HepG2 (cell line): Measurements from ENCODE around the gene DNAAF6.

Source experiments
- CAMTA2 ChIP-seq: sonication (generic); formaldehyde crosslinking; IDR thresholded peaks from 2 replicates; pipeline ENCODE4 v1.4.0; 2020; ENCODE audit warnings: mild to moderate bottlenecking, missing genetic modification reagents, borderline replicate concordance
- CREB1 ChIP-seq, 2 experiments: fragments of 450-650 bp in 1 of 2; IDR thresholded peaks; 2 replicates each; pipeline ENCODE4 v1.6.1; 2016 to 2017; ENCODE audit warnings: control low read depth in 1 of 2, mild to moderate bottlenecking in 1 of 2, missing compliant biosample characterization in 1 of 2, missing genetic modification characterization in 1 of 2
- SMARCC2 ChIP-seq: fragments of 450-650 bp; IDR thresholded peaks from 2 replicates; pipeline ENCODE4 v1.6.1; 2017; ENCODE audit warnings: antibody characterized with exemption, mild to moderate bottlenecking
- SRF ChIP-seq: IDR thresholded peaks from 2 replicates; pipeline ENCODE4 v1.6.1; 2011; ENCODE audit warnings: mild to moderate bottlenecking, low read depth, low read length, moderate library complexity
- ZNF292 ChIP-seq: sonication (generic); formaldehyde crosslinking; IDR thresholded peaks from 2 replicates; pipeline ENCODE4 v1.8.1; 2022; ENCODE audit warnings: mild to moderate bottlenecking, low read depth, missing genetic modification reagents, borderline replicate concordance
- ZNF629 ChIP-seq: sonication (generic); formaldehyde crosslinking; conservative IDR thresholded peaks from 2 replicates; pipeline ENCODE4 v1.5.0; 2020; ENCODE audit warnings: missing genetic modification reagents
- ZNF720 ChIP-seq: sonication (generic); formaldehyde crosslinking; IDR thresholded peaks from 2 replicates; pipeline ENCODE4 v1.4.0; 2020; ENCODE audit warnings: missing genetic modification reagents
- TF ChIP-seq, protein P1 (sequence below): sonication (generic); formaldehyde crosslinking; IDR thresholded peaks from 2 replicates; pipeline ENCODE4 v1.5.1; 2020; ENCODE audit warnings: mild to moderate bottlenecking, missing genetic modification reagents, moderate library complexity
- TF ChIP-seq, protein P2 (sequence below): sonication (generic); formaldehyde crosslinking; conservative IDR thresholded peaks from 2 replicates; pipeline ENCODE4 v1.4.0; 2020; ENCODE audit warnings: mild to moderate bottlenecking, missing genetic modification reagents, moderate library complexity
- TF ChIP-seq, protein P3 (sequence below): sonication (generic); formaldehyde crosslinking; IDR thresholded peaks from 2 replicates; pipeline ENCODE4 v1.5.0; 2020; ENCODE audit warnings: mild to moderate bottlenecking, missing genetic modification reagents, moderate library complexity
- TF ChIP-seq, protein P4 (sequence below): sonication (generic); formaldehyde crosslinking; IDR thresholded peaks from 2 replicates; pipeline ENCODE4 v1.4.0; 2020; ENCODE audit warnings: mild to moderate bottlenecking, missing genetic modification reagents

DNA sequence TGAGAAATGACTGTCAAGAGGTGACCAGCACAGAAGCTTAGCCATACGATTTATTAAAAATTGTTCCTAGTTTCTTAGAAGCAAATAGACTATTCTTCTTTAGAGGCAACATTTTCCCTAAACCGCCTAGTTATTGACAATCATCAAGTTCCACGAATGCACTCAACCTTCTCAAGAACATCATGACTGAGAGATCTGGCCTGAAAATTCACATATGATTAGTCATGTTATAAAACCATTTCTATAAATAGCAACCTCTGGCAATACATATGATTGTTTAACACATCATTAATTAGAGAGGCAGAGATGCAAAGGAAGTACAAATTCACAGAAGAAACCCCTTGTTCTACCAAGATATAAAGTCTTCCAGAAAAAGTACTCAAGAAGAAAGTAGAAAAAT, 6.9 kb upstream of the DNAAF6 start:
- TF ChIP-seq ZNF292 (no peak), CREB1 (IDR thresholded peaks at IDR 0.05) (no peak), CREB1 (CRISPR knock-in tag; IDR thresholded peaks at IDR 0.05) (no peak), CAMTA2 (CRISPR knock-in tag) (no peak), ZNF629 (CRISPR knock-in tag) (no peak), ZNF720 (CRISPR knock-in tag) (no peak), SMARCC2 (no peak), SRF (no peak)
- TF ChIP-seq, protein P1, sequence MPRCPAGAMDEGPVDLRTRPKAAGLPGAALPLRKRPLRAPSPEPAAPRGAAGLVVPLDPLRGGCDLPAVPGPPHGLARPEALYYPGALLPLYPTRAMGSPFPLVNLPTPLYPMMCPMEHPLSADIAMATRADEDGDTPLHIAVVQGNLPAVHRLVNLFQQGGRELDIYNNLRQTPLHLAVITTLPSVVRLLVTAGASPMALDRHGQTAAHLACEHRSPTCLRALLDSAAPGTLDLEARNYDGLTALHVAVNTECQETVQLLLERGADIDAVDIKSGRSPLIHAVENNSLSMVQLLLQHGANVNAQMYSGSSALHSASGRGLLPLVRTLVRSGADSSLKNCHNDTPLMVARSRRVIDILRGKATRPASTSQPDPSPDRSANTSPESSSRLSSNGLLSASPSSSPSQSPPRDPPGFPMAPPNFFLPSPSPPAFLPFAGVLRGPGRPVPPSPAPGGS (CRISPR knock-in tag), result no peak
- TF ChIP-seq, protein P2, sequence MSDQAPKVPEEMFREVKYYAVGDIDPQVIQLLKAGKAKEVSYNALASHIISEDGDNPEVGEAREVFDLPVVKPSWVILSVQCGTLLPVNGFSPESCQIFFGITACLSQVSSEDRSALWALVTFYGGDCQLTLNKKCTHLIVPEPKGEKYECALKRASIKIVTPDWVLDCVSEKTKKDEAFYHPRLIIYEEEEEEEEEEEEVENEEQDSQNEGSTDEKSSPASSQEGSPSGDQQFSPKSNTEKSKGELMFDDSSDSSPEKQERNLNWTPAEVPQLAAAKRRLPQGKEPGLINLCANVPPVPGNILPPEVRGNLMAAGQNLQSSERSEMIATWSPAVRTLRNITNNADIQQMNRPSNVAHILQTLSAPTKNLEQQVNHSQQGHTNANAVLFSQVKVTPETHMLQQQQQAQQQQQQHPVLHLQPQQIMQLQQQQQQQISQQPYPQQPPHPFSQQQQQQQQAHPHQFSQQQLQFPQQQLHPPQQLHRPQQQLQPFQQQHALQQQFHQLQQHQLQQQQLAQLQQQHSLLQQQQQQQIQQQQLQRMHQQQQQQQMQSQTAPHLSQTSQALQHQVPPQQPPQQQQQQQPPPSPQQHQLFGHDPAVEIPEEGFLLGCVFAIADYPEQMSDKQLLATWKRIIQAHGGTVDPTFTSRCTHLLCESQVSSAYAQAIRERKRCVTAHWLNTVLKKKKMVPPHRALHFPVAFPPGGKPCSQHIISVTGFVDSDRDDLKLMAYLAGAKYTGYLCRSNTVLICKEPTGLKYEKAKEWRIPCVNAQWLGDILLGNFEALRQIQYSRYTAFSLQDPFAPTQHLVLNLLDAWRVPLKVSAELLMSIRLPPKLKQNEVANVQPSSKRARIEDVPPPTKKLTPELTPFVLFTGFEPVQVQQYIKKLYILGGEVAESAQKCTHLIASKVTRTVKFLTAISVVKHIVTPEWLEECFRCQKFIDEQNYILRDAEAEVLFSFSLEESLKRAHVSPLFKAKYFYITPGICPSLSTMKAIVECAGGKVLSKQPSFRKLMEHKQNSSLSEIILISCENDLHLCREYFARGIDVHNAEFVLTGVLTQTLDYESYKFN, result no peak
- TF ChIP-seq, protein P3, sequence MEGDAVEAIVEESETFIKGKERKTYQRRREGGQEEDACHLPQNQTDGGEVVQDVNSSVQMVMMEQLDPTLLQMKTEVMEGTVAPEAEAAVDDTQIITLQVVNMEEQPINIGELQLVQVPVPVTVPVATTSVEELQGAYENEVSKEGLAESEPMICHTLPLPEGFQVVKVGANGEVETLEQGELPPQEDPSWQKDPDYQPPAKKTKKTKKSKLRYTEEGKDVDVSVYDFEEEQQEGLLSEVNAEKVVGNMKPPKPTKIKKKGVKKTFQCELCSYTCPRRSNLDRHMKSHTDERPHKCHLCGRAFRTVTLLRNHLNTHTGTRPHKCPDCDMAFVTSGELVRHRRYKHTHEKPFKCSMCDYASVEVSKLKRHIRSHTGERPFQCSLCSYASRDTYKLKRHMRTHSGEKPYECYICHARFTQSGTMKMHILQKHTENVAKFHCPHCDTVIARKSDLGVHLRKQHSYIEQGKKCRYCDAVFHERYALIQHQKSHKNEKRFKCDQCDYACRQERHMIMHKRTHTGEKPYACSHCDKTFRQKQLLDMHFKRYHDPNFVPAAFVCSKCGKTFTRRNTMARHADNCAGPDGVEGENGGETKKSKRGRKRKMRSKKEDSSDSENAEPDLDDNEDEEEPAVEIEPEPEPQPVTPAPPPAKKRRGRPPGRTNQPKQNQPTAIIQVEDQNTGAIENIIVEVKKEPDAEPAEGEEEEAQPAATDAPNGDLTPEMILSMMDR (CRISPR knock-in tag), result no peak
- TF ChIP-seq, protein P4, sequence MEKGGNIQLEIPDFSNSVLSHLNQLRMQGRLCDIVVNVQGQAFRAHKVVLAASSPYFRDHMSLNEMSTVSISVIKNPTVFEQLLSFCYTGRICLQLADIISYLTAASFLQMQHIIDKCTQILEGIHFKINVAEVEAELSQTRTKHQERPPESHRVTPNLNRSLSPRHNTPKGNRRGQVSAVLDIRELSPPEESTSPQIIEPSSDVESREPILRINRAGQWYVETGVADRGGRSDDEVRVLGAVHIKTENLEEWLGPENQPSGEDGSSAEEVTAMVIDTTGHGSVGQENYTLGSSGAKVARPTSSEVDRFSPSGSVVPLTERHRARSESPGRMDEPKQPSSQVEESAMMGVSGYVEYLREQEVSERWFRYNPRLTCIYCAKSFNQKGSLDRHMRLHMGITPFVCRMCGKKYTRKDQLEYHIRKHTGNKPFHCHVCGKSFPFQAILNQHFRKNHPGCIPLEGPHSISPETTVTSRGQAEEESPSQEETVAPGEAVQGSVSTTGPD, result no peak
